ENCODE measurements around the gene BCR.

BCR gene

GRCh38 chr22:23277583-23278295 lies 97.4 kb downstream of the BCR start:
- no peak for DNase-seq (ENCODE audit: low read depth, low spot score)
- H3K4me3 ChIP-seq (ENCODE audit: low read length), result no peak overlapping the region

DNA sequence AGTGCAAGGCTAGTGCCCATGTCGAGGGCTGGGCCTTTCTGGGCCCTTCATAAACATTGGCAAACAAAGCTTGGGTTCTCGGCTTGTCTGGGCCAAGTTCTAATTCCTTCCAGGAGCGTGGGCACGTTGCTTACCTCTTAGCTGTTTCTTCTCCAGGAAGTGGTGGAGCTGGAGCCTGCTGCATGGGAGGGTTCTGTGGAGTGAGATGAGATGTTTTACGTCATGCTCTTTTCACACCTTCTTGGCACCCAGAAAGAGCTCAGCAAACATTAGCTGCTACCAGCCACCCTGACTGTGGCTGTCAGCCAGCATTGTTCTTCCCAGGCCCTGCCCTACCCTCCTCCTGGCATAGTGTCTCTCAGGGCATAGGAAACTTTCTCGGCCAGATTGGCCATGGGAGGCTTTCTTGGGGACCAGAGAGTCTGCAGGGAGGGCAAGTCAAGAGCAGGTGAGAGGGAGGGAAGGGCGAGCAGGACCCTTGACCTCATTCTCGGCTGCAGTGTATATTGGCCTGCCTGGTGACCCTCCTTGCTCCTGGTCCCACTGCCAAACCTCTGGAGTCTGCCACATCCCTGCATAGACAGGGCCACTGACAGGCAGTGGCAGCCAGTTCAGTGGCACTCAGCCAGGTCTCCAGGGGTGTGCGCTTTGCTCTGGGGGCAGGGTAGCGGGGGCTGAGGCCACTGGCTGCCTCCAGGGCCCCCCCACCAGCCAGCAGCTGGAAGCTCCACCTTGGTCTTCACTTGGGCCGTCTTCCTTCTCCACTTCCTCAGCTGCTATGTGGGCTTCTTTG lies 98.8 kb downstream of the BCR start:
- peak; percentile 40 for DNase-seq (ENCODE audit: low read depth, low spot score)
- H3K4me3 ChIP-seq (ENCODE audit: low read length), result no peak overlapping the region

DNA sequence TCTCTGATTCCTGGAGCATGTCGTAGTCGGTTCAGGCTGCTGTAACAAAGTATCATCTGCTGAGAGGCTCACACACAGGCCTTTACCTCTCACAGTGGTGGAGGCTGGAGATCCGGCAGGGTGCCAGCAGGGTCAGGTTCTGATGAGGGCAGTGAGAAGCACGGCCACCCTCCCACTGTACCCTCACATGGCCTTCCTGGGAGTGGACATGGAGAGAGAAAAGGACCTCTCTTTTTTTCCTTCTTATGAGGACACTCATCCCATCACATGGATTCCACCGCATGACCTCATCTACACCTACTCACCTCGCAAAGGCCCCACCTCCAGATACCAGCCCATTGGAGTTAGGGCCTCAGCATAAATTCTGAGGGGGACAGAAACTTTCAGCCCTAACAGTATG lies 99.5 kb downstream of the BCR start:
- no peak for DNase-seq (ENCODE audit: low read depth, low spot score)
- H3K4me3 ChIP-seq (ENCODE audit: low read length), result no peak overlapping the region

DNA sequence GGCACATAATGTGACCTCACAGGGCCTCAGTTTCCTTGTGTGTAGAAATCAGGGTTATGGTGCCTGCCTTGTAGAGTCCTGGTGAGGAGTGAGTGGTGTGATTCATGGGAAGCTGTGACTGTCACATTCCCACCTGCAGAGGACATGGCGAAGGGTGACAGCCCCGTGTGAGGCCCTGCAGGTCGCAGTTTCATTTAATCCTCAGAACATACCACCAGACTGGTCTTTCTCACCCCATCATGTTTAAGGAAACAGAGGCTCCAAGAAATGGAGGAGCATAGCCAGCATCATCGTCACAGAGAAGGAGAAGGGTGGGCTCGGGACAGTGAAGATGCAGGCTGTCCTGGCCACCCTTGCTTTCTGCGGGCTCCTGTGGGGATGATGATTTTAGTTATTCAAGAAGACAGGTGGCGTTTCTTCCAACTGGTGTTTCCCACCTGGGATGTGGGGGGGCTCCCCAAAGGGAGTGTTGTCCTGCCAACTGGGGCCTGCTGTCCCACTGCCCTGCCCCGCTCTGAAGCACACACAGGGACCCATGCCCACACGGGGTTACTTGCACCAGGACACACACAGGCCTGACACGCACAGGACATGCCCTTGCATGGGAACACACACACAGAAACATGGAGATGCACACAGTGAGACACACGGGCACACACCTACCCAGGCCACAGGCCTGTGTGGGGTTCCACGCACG lies 100.2 kb downstream of the BCR start:
- DNase-seq (ENCODE audit: low read depth, low spot score), result no peak
- H3K4me3 ChIP-seq (ENCODE audit: low read length), result no peak overlapping the region

- DNase-seq (ENCODE audit: low read depth, low spot score), result no peak
- H3K4me3 ChIP-seq (ENCODE audit: low read length), result no peak overlapping the region
These were observed 100.7 kb downstream of the BCR start for GRCh38 chr22:23281053-23281405.

DNA sequence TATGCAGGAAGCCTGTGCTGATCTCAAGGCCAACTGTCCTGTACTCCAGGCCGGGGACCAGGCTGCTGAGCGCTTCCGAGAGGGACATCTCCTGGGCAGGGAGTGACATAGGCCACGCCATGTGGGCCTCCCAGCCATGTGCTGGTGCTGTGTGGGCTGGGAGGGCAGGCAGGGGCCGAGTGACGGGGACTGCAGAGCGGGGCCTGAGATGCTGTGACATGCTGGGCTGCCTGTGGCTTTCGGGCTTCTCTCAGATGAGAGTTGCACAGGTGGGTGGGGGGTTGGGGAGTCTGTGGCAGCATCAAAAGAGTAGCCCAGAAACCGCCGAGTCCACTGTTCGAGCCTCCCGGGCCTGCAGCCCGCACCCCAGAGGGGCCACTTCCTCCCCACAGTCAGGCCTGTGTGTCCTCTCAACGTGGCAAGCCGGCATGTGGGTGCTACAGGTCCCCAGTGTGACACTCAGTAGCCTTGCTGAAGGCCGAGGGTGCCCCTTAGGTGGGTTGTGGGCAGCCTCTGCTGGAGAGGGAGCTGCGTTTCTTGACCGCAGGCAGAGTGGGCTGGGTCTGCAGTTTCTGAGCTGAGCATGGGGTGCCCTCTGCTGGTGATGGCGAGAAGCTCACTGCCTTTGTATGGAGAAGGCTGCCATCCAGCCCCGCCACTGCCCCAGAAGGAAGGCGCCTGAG lies 101.2 kb downstream of the BCR start:
- DNase-seq (ENCODE audit: low read depth, low spot score), result peak; percentile 77
- peak overlapping the region; percentile 11; the same call in 1 of the 2 replicates for H3K4me3 ChIP-seq (ENCODE audit: low read length)

DNA sequence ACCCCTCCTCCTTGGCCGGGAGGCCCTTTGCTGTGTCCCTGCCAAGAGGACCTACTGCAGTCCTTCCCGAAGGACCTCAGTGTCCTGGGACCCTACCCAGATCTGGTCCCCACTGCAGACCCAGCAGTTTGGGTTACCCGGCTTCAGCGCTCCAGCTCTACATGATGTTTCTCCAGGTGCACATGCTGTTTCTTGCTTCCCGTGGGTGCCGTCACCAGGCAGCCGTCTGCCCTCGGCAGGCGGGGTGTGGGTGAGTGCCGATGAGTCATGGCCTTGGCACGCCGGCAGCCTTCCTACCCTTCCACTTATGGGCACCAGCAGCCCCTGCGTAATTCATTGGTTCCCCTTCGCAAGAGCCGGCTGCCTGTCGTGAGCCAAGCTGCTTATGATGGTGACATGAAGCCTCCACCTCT lies 101.8 kb downstream of the BCR start:
- no peak overlapping the region for H3K4me3 ChIP-seq (ENCODE audit: low read length)
- DNase-seq (ENCODE audit: low read depth, low spot score), result no peak

DNA sequence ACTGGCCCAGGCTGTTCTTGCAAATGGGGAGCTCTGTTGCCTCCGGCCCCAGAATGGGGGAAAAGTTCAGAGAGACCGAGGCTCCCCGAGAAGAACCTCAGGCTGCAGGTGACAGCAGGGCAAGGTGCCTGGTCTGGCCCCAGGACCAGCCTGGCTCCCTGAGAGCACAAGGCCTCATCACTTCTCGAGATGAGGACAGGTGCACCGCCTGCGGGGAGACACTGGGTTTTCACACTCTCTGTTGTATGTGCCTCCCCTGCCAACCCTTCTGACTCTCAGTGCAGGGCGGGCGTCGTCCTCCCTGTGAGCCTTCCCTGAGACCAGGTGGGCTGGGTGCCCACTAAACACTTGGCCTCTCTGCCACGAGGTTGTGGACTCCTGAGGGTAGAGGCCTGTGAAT lies 102.2 kb downstream of the BCR start:
- no peak for DNase-seq (ENCODE audit: low read depth, low spot score)
- no peak overlapping the region for H3K4me3 ChIP-seq (ENCODE audit: low read length)

DNA sequence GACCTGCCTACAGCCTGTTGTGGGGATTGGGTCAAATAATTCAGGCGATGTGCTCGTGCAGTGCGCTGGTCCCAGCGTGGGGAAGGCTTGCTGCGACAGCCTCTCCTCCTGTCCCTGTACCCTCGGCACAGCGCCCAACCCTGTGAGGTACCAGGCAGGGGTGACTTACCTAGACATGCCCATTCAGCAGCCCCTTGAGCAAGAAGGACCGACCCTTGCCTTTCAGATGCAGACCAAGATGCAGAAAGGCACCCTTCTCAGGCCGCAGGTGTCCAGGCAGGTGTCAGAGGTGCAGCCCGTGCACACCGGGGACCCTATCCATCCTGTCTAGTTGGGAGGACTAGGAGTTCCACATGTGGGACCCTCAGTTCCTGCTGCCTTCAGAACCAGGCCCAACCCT lies 102.7 kb downstream of the BCR start:
- no peak overlapping the region for H3K4me3 ChIP-seq (ENCODE audit: low read length)
- DNase-seq (ENCODE audit: low read depth, low spot score), result no peak

- no peak for DNase-seq (ENCODE audit: low read depth, low spot score)
- H3K4me3 ChIP-seq (ENCODE audit: low read length), result no peak overlapping the region
These were observed 103.5 kb downstream of the BCR start for GRCh38 chr22:23283591-23284503.

DNA sequence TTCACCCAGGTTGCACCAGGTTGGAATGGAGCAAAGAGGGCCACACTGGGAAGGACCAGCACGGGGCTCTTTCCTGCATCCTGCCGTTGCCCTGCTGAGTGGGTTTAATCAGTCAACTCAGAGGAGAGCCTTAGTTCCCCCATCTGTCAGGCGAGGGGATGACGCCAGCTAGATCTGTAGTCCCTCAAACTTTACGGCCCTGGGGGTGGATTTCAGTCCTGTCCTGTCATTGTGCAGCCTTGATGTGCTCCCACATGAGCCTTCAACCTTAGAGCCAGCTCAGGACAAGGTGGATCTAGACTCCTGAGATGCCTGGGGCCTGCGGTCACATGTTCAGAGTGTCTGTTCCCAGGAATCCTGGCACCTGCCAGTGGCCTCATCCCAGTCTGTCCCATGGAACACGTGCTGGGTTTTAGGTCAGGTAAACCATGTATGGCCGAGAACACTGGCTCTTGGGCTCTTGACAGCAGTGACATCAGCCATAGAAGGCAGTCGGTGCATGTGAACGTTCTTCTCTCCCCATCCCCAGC lies 104.3 kb downstream of the BCR start:
- H3K4me3 ChIP-seq (ENCODE audit: low read length), result no peak overlapping the region
- DNase-seq (ENCODE audit: low read depth, low spot score), result no peak

DNA sequence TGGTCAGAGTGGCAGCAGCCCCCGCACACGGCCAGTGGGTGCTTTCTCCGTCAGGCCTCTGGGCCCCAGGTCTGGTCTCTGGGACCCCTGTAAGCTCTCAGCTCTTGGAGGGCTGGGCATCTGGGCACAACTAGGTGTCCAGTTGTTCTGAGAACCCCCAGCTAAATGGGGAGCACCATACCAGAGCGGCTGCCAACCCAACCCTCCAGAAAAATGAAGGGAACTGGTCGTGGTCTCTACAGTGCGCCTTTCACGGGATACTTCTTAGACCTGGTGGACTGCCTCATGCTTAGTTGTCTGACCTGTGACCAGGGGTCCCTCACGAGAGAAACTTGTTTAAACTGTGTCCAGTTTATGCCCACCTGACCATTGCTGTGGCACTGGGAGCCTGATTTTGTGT lies 104.9 kb downstream of the BCR start:
- DNase-seq (ENCODE audit: low read depth, low spot score), result no peak

DNA sequence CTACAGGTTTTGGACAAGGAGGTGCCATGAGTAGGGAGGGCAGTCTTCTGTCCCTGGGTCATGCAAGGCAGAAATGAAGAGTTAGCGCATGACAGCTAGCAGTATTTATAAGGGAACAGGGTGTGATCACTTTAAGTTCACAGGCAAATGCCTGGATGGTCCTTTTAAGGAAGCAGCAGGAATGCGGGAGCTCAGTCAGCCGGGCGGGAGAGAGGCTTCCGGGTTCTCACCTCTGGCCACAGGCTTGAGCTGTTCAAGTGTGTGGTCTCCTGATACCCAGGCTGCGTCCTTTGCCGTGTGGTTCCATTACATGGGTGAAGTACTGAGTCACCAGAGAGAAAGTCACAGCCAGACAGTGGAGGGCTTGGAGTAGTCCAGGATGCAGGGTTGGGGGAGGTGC lies 105.4 kb downstream of the BCR start:
- no peak for DNase-seq (ENCODE audit: low read depth, low spot score)
- no peak overlapping the region for H3K4me3 ChIP-seq (ENCODE audit: low read length)

More for the DNA sequence above, 104.9 kb downstream of the BCR start:
- H3K4me3 ChIP-seq (ENCODE audit: low read length), result no peak overlapping the region

DNA sequence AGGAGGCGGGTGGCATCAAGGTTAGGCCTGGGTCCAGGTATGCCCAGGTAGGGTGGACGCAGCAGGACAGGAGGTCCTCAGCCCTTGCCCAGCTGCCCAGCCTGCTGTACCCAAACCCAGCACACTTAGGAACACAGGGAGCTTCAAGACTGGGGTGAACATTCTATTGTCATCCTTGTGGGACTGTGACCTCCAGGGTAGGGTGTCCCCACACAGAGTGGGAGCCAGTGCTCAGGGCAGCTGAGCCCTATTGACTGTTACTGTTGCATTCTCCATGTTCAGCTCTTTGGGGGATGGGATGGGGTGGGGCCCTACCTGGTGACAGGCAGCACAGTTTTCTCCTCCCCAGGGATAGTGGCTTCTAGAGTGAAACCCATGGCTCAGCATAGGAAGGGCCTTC lies 106.0 kb downstream of the BCR start:
- no peak for DNase-seq (ENCODE audit: low read depth, low spot score)
- no peak overlapping the region for H3K4me3 ChIP-seq (ENCODE audit: low read length)

- no peak for DNase-seq (ENCODE audit: low read depth, low spot score)
- no peak overlapping the region for H3K4me3 ChIP-seq (ENCODE audit: low read length)
These were observed 107.1 kb downstream of the BCR start for GRCh38 chr22:23287136-23288095.

- no peak for DNase-seq (ENCODE audit: low read depth, low spot score)
- no peak overlapping the region for H3K4me3 ChIP-seq (ENCODE audit: low read length)
These were observed 108.2 kb downstream of the BCR start for GRCh38 chr22:23288301-23289129.

- DNase-seq (ENCODE audit: low read depth, low spot score), result no peak
- H3K4me3 ChIP-seq (ENCODE audit: low read length), result no peak overlapping the region
These were observed 108.8 kb downstream of the BCR start for GRCh38 chr22:23289130-23289503.

Measured in Jurkat, Clone E6-1 (cell line).